Adrenal gland (tissue), 12 donors: Measurements from ENCODE around the gene OGDH. TPM values are rescaled to one million over a fixed set of nuclear protein-coding genes. Genes with fewer than 3 reads are reported as not detected.

ENCODE experiments used
- DNase-seq, 7 donors: peaks; one replicate each; pipeline ENCODE4 v3.0.0-alpha.2; 2019 to 2020
- H3K27ac ChIP-seq, 5 donors: fragments of 200-600 bp; sonication (generic) in 4 of 5; 1 replicate in 3 of 5; 2 replicates in 2 of 5; pipeline versions ENCODE4 v1.5.1 to v1.8.0; 2016 to 2020; ENCODE audit warnings: mild to moderate bottlenecking in 1 of 5
- H3K27me3 ChIP-seq: fragments of 200-600 bp; 2 replicates; pipeline ENCODE4 v1.8.0; 2021
- H3K36me3 ChIP-seq, 2 donors: fragments of 200-600 bp; replicated peaks in 1 of 2; 1 replicate in 1 of 2; 2 replicates in 1 of 2; pipeline versions ENCODE4 v1.5.1 to v1.8.0; 2018 to 2022
- H3K4me1 ChIP-seq, 2 donors: fragments of 200-600 bp; replicated peaks in 1 of 2; 1 replicate in 1 of 2; 2 replicates in 1 of 2; pipeline versions ENCODE4 v1.5.1 to v1.8.0; 2018 to 2021
- H3K4me3 ChIP-seq, 4 donors: fragments of 200-600 bp; sonication (generic) in 3 of 4; one replicate each; pipeline ENCODE4 v1.5.1; 2016 to 2018
- H3K9me3 ChIP-seq, 3 donors: fragments of 200-600 bp; sonication (generic) in 1 of 3; replicated peaks in 1 of 3; 1 replicate in 2 of 3; 2 replicates in 1 of 3; pipeline versions ENCODE4 v1.5.1 to v1.8.0; 2016 to 2021
- POLR2A ChIP-seq, 2 donors: fragments of 450-650 bp; IDR thresholded peaks; one replicate each; pipeline ENCODE4 v1.6.1; 2017; ENCODE audit warnings: antibody characterized with exemption in 2 of 2, mild to moderate bottlenecking in 2 of 2, moderate library complexity in 1 of 2
- WGBS, 4 donors: extraction: QIAGEN DNeasy Blood & Tissue Kit in 2 of 4; methylation state at CpG; one replicate each; pipeline versions ENCODE4 v1.1.5 to v1.1.7; 2013 to 2017; 5-methylcytosine and 5-hydroxymethylcytosine counted together
- intact Hi-C, 2 donors: fragments of 100-400 bp; cut with DNase I; formaldehyde crosslinking; loops; one replicate each; pipeline versions ENCODE4 v1.14.1 to v1.15.0; 2022 to 2023
- polyA plus RNA-seq, 3 donors: library from polyadenylated mRNA; stranded (reverse); fragments of 200-250 nt in 2 of 3; fragments of 350-450 nt in 1 of 3; fragmentation: Illumina TruSeq in 1 of 3; extraction: RNeasy Lipid Tissue Mini Kit (QIAGEN cat#74804) in 1 of 3; gene quantifications; one replicate each; pipeline ENCODE4 v1.2.3, GENCODE V29; 2013 to 2014
- total RNA-seq, 9 donors: library from RNA; depleted of rRNA in 4 of 9; stranded (reverse); fragments of >200 nt in 4 of 9; fragments of 120-200 nt in 1 of 9; fragmentation: NEBNext Ultra II Directional in 1 of 9; extraction: Animal tissue kit (Norgen Biotek cat#: 25700) in 1 of 9; gene quantifications; one replicate each; pipeline versions ENCODE4 v1.1.0 to v1.2.4, GENCODE V29; 2013 to 2023
- TF ChIP-seq, protein P1 (sequence below), 6 experiments: fragments of 450-650 bp in 4 of 6; fragments of 200-600 bp in 2 of 6; sonication (generic) in 1 of 6; IDR thresholded peaks; 1 replicate in 5 of 6; 2 replicates in 1 of 6; pipeline versions ENCODE4 v1.5.1 to v1.8.0; 2016 to 2021; ENCODE audit warnings: antibody characterized with exemption in 6 of 6, mild to moderate bottlenecking in 2 of 6, moderate library complexity in 1 of 6
- donor health status: healthy with polysubstance abuse.
- donor health status: Bipolar disorder and iron deficiency.
- donor health status: DM: yes; HTN: yes; CAD: no.
- donor health status: DM: no; HTN: no; CAD: no.
- donor health status: DM: no; HTN: no; CAD: no.
- donor health status: DM: yes; HTN: yes; CAD: no.

OGDH gene
- total and polyA plus RNA-seq, 12 donors: 46.0 to 284 (median 144) TPM

- Histone ChIP-seq H3K9me3 (no peaks in the 10 kb centered on the region), H3K4me3 (no peak overlapping the region), H3K27ac (no peak overlapping the region), H3K27me3 (no peaks in the 10 kb centered on the region), H3K36me3 (peaks cover 0 to 68% of the 10 kb centered on the region in 2 donors), H3K4me1 (no peaks in the 10 kb centered on the region)
- TF ChIP-seq, protein P1, sequence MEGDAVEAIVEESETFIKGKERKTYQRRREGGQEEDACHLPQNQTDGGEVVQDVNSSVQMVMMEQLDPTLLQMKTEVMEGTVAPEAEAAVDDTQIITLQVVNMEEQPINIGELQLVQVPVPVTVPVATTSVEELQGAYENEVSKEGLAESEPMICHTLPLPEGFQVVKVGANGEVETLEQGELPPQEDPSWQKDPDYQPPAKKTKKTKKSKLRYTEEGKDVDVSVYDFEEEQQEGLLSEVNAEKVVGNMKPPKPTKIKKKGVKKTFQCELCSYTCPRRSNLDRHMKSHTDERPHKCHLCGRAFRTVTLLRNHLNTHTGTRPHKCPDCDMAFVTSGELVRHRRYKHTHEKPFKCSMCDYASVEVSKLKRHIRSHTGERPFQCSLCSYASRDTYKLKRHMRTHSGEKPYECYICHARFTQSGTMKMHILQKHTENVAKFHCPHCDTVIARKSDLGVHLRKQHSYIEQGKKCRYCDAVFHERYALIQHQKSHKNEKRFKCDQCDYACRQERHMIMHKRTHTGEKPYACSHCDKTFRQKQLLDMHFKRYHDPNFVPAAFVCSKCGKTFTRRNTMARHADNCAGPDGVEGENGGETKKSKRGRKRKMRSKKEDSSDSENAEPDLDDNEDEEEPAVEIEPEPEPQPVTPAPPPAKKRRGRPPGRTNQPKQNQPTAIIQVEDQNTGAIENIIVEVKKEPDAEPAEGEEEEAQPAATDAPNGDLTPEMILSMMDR (IDR thresholded peaks at IDR 0.05): no peak
- no peak for TF ChIP-seq POLR2A (IDR thresholded peaks at IDR 0.05)
- no peak for DNase-seq
- intact Hi-C loops: no loop called here
- WGBS, 4 donors: 91 to 100% (median 94%) methylated on average over 2 of the region's 2 CpGs
Observed at GRCh38 chr7:44694766-44695165, 88.3 kb downstream of the OGDH start.

- WGBS, 4 donors: 85 to 94% (median 94%) methylated on average over 2 to 5 of the region's 5 CpGs
- Histone ChIP-seq H3K4me1 (no peaks in the 10 kb centered on the region), H3K9me3 (no peaks in the 10 kb centered on the region), H3K4me3 (no peak overlapping the region), H3K36me3 (peaks cover 0 to 77% of the 10 kb centered on the region in 2 donors), H3K27ac (no peak overlapping the region), H3K27me3 (no peaks in the 10 kb centered on the region)
- intact Hi-C loops: no loop called here
- DNase-seq: peak in 1 of 7 donors; percentile 6
- no peak for TF ChIP-seq POLR2A (IDR thresholded peaks at IDR 0.05)
- TF ChIP-seq, protein P1 (IDR thresholded peaks at IDR 0.05): no peak
Observed at GRCh38 chr7:44695756-44696155, 89.3 kb downstream of the OGDH start.

- H3K27me3 ChIP-seq: no peaks in the 10 kb centered on the region
- H3K36me3 ChIP-seq: peaks cover 0 to 81% of the 10 kb centered on the region in 2 donors
- WGBS, 4 donors: 90 to 95% (median 94%) methylated on average over 14 to 15 of the region's 15 CpGs
- H3K9me3 ChIP-seq: no peaks in the 10 kb centered on the region
- no peak overlapping the region for H3K4me3 ChIP-seq
- H3K27ac ChIP-seq: no peak overlapping the region
- intact Hi-C loops: no loop called here
- no peaks in the 10 kb centered on the region for H3K4me1 ChIP-seq
- DNase-seq: peak in 1 of 7 donors; percentile 12
- TF ChIP-seq POLR2A (IDR thresholded peaks at IDR 0.05): no peak
- TF ChIP-seq, protein P1 (IDR thresholded peaks at IDR 0.05): no peak
Observed at GRCh38 chr7:44696728-44697127, 90.3 kb downstream of the OGDH start.

GRCh38 chr7:44697136-44698045 lies 91.0 kb downstream of the OGDH start:
- Histone ChIP-seq H3K27me3 (no peaks in the 10 kb centered on the region), H3K4me3 (no peak overlapping the region), H3K27ac (no peak overlapping the region), H3K9me3 (no peaks in the 10 kb centered on the region), H3K36me3 (peaks cover 0 to 86% of the 10 kb centered on the region in 2 donors), H3K4me1 (no peaks in the 10 kb centered on the region)
- 94 to 99% (median 96%) methylated on average over 12 to 20 of the region's 20 CpGs for WGBS, 4 donors
- intact Hi-C loops: no loop called here
- DNase-seq: peak in 1 of 7 donors; percentile 10
- TF ChIP-seq, protein P1 (IDR thresholded peaks at IDR 0.05): no peak
- TF ChIP-seq POLR2A (IDR thresholded peaks at IDR 0.05): no peak
